Testis (tissue), 3 donors: ENCODE data around the gene UBE4A. TPM values are rescaled to one million over a fixed set of nuclear protein-coding genes. Genes with fewer than 3 reads are reported as not detected.

ENCODE experiments used
- DNase-seq: peaks from one replicate; pipeline ENCODE4 v3.0.0-alpha.2; 2019
- H3K27ac ChIP-seq, 2 donors: fragments of 200-600 bp; sonication (generic); one replicate each; pipeline ENCODE4 v1.5.1; 2019
- H3K27me3 ChIP-seq: fragments of 200-600 bp; sonication (generic); one replicate; pipeline ENCODE4 v1.5.1; 2019
- H3K36me3 ChIP-seq: fragments of 200-600 bp; sonication (generic); one replicate; pipeline ENCODE4 v1.5.1; 2017; ENCODE audit warnings: low read depth; ENCODE audit errors: missing control alignments
- H3K4me1 ChIP-seq: fragments of 200-600 bp; sonication (generic); one replicate; pipeline ENCODE4 v1.5.1; 2019
- H3K4me3 ChIP-seq, 2 donors: fragments of 200-600 bp; sonication (generic); one replicate each; pipeline ENCODE4 v1.5.1; 2017 to 2019
- H3K9me3 ChIP-seq: fragments of 200-600 bp; sonication (generic); one replicate; pipeline ENCODE4 v1.5.1; 2017
- POLR2A ChIP-seq: fragments of 450-650 bp; IDR thresholded peaks from one replicate; pipeline ENCODE4 v1.6.1; 2017; ENCODE audit warnings: antibody characterized with exemption, mild to moderate bottlenecking, moderate library complexity
- WGBS, 2 donors: methylation state at CpG; one replicate each; pipeline ENCODE4 v1.1.5; 2018; 5-methylcytosine and 5-hydroxymethylcytosine counted together
- intact Hi-C: fragments of 100-400 bp; cut with DNase I; formaldehyde crosslinking; loops from one replicate; pipeline ENCODE4 v1.15.1; 2023; ENCODE audit warnings: low total_unique reads
- polyA plus RNA-seq: library from polyadenylated mRNA; stranded (reverse); fragments of 350-450 nt; fragmentation: Illumina TruSeq; extraction: RNeasy Lipid Tissue Mini Kit (QIAGEN cat#74804); gene quantifications from one replicate; pipeline ENCODE4 v1.2.3, GENCODE V29; 2014; ENCODE audit warnings: low read depth, low replicate concordance; ENCODE audit not compliant: insufficient read depth
- total RNA-seq, 2 donors: library from RNA; depleted of rRNA; stranded (reverse); fragments of >200 nt; gene quantifications; one replicate each; pipeline ENCODE4 v1.2.3, GENCODE V29; 2016
- TF ChIP-seq, protein P1 (sequence below), 3 experiments: fragments of 450-650 bp in 2 of 3; fragments of 200-600 bp in 1 of 3; sonication (generic) in 1 of 3; IDR thresholded peaks; one replicate each; pipeline ENCODE4 v1.5.1; 2016 to 2019; ENCODE audit warnings: antibody characterized with exemption in 3 of 3, mild to moderate bottlenecking in 2 of 3, moderate library complexity in 1 of 3

UBE4A gene
- total and polyA plus RNA-seq, 3 donors from 2014 or later = 36.6 to 58.4 (median 54.8) TPM

DNA sequence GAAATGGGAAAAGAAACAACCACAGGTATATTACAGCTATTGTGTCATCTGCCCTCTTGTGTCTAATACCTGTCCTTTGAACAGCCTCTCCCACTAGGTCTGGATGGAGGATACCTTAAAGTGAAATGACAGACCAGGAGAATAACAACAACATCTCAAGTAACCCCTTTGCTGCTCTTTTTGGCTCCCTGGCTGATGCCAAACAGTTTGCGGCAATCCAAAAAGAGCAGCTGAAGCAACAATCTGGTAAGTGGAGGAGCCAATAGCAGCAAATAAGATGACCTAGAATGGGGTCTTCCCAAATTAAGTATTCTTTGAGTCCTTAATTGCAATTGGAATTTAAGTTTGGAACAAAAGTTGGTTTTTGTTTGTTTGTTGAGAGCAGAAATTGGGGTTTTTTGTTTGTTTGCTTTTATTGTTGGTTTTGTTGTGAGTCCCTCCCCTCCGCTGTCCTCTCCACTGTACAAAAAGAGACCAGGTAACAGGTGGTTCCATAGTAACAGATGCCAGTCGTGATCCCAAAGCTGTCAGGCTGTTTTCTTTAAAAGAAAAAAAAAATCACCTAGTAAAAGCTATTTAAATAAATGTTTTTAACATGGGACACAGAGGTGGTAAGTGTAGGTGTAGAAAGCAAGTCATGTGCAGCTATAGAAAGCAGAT, 5.7 kb downstream of the UBE4A start:
- TF ChIP-seq, protein P1, sequence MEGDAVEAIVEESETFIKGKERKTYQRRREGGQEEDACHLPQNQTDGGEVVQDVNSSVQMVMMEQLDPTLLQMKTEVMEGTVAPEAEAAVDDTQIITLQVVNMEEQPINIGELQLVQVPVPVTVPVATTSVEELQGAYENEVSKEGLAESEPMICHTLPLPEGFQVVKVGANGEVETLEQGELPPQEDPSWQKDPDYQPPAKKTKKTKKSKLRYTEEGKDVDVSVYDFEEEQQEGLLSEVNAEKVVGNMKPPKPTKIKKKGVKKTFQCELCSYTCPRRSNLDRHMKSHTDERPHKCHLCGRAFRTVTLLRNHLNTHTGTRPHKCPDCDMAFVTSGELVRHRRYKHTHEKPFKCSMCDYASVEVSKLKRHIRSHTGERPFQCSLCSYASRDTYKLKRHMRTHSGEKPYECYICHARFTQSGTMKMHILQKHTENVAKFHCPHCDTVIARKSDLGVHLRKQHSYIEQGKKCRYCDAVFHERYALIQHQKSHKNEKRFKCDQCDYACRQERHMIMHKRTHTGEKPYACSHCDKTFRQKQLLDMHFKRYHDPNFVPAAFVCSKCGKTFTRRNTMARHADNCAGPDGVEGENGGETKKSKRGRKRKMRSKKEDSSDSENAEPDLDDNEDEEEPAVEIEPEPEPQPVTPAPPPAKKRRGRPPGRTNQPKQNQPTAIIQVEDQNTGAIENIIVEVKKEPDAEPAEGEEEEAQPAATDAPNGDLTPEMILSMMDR (IDR thresholded peaks at IDR 0.05) = no peak
- TF ChIP-seq POLR2A = no peak
- DNase-seq = no peak
- 88 to 89% methylated on average over 3 of the region's 3 CpGs for WGBS, 2 donors
- peaks cover 7% of the 10 kb centered on the region for H3K4me1 ChIP-seq
- no peak overlapping the region for H3K4me3 ChIP-seq
- no peaks in the 10 kb centered on the region for H3K27me3 ChIP-seq
- intact Hi-C loops = no loop called here
- no peaks in the 10 kb centered on the region for H3K36me3 ChIP-seq
- no peak overlapping the region for H3K27ac ChIP-seq
- no peaks in the 10 kb centered on the region for H3K9me3 ChIP-seq

DNA sequence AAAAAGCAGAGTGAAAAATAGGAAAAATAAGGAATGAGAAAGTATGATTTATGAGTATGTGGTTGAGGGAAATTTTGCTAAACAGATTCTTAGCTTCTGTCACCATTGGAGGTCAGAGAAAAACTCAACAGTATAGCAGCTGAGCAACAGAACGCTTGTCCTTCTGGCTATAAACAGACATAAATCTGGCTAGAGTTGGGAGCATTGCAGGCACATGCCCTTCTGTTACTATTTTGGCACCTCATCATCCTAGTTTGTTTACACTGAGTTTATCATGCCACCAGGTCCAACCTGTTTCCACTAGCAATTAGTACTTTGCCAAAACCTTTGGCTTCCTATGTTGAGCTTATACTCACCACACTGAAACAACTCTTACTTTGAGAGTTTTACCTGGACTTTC, 6.9 kb downstream of the UBE4A start:
- TF ChIP-seq POLR2A = no peak
- TF ChIP-seq, protein P1 (IDR thresholded peaks at IDR 0.05) = no peak
- Histone ChIP-seq H3K4me3 (no peak overlapping the region), H3K36me3 (no peaks in the 10 kb centered on the region), H3K4me1 (no peaks in the 10 kb centered on the region), H3K27ac (no peak overlapping the region), H3K27me3 (no peaks in the 10 kb centered on the region), H3K9me3 (no peaks in the 10 kb centered on the region)
- no peak for DNase-seq
- 85 to 89% methylated on average over 1 of the region's 1 CpG for WGBS, 2 donors
- intact Hi-C loops = no loop called here

DNA sequence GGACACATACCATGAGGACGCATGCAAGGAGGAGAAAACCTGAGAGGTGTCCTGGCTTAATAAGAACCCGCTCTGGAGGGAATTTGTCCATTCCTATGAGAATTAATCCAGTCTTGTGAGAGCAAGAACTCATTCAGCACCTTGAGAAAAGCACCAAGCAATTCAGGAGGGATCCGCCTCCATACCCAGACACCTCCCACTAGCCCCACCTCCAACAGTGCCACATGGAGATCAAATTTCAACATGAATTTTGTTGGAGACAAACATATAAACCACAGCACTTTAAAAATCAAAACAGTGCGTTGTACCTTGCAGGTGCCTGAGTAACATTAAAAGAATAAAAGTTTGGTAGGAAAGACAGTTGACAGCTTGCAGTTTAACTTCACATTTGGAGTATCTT, 11.4 kb downstream of the UBE4A start:
- no peaks in the 10 kb centered on the region for H3K4me1 ChIP-seq
- H3K4me3 ChIP-seq = no peak overlapping the region

DNA sequence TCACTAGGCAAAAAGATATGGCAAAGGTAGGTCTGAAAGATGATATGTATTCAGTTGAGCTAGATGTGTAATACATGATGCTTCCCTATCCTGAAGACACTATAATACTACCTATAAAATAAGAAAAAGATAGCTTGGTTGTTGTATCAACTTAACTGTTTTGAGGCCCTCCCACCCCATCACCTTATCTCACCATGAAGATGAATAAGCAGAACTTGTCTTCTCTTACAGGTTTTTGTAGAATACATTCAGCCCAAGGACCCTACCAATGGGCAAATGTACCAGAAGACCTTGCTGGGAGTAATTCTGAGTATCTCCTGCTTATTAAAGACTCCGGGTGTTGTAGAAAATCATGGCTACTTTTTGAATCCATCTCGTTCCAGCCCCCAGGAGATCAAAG, 13.9 kb downstream of the UBE4A start:
- DNase-seq = no peak
- H3K27me3 ChIP-seq = no peaks in the 10 kb centered on the region
- H3K27ac ChIP-seq = no peak overlapping the region
- H3K4me3 ChIP-seq = no peak overlapping the region
- WGBS, 2 donors = 92 to 100% methylated on average over 2 of the region's 2 CpGs
- TF ChIP-seq, protein P1 (IDR thresholded peaks at IDR 0.05) = no peak
- TF ChIP-seq POLR2A = no peak
- intact Hi-C loops = no loop called here
- H3K9me3 ChIP-seq = no peaks in the 10 kb centered on the region
- no peaks in the 10 kb centered on the region for H3K36me3 ChIP-seq
- no peaks in the 10 kb centered on the region for H3K4me1 ChIP-seq

More for the DNA sequence above, 11.4 kb downstream of the UBE4A start:
- Histone ChIP-seq H3K9me3 (no peaks in the 10 kb centered on the region), H3K36me3 (no peaks in the 10 kb centered on the region), H3K27me3 (no peaks in the 10 kb centered on the region), H3K27ac (no peak overlapping the region)
- no peak for DNase-seq
- 89 to 95% methylated on average over 4 of the region's 4 CpGs for WGBS, 2 donors
- intact Hi-C loops = no loop called here
- no peak for TF ChIP-seq POLR2A
- TF ChIP-seq, protein P1 (IDR thresholded peaks at IDR 0.05) = no peak

DNA sequence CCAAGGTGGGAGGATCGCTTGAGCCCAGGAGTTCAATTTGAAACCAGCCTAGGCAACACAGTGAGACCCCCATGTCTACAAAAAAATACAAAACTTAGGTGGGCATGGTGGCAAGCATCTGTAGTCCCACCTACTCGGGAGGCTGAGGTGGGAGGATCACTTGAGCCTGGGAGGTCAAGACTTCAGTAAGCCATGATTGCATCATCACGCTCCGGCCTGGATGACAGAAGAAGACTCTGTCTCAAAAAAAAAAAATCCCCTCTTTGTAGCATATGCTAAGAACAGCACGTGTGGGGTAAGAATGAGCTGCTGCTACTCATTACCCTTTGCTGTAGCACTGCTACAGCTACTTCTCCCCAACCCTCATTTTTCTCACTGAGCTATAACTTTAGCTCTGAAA, 14.5 kb downstream of the UBE4A start:
- H3K4me3 ChIP-seq = no peak overlapping the region
- DNase-seq = no peak
- intact Hi-C loops = no loop called here
- no peaks in the 10 kb centered on the region for H3K36me3 ChIP-seq
- no peaks in the 10 kb centered on the region for H3K27me3 ChIP-seq
- WGBS, 2 donors = 87 to 92% methylated on average over 5 of the region's 5 CpGs
- TF ChIP-seq, protein P1 (IDR thresholded peaks at IDR 0.05) = no peak
- H3K9me3 ChIP-seq = no peaks in the 10 kb centered on the region
- H3K4me1 ChIP-seq = no peaks in the 10 kb centered on the region
- no peak overlapping the region for H3K27ac ChIP-seq
